ENCODE measurements around the gene GALNS.

Gene GALNS

DNA sequence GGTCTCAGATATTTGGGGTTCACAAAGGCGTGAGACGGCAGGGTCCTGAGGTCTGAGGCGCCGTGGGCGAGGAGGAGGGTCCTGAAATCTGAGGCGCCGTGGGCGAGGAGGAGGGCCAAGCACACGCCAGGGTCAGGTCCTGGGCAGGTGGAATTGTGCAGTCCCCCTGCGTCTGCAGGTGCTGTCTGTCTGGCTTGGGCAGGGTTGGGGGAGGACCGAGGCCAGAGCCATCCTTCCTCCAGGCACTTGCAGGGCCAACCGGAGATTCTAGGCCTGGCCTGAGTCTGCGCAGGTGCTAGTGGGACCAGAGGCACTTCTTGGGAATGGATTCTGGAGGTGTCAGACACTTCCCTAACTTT, 42.6 kb downstream of the GALNS start:
- Histone ChIP-seq H3K36me3 (ENCODE audit: low read length) (no peaks in the 10 kb centered on the region), H2AFZ (ENCODE audit: low read depth, low read length, severe bottlenecking) (no peak overlapping the region), H3K79me2 (ENCODE audit: insufficient read depth, low read length) (peaks cover 7% of the 10 kb centered on the region; the same call in 1 of the 2 replicates), H3K9me3 (ENCODE audit: insufficient read depth, low read length) (peaks cover 5% of the 10 kb centered on the region; the same call in 1 of the 2 replicates), H4K20me1 (ENCODE audit: low read depth, low read length) (no peaks in the 10 kb centered on the region), H3K4me3 (ENCODE audit: insufficient read depth, low read length, poor library complexity, severe bottlenecking) (no peak overlapping the region), H3K27ac (ENCODE audit: low read depth, low read length) (no peak overlapping the region), H3K9me2 (replicated peaks; ENCODE audit: insufficient read depth, low read length) (no peaks in the 10 kb centered on the region), H3K4me2 (ENCODE audit: low read depth, low read length, poor library complexity, severe bottlenecking) (no peak overlapping the region), H3K27me3 (ENCODE audit: low read length) (no peaks in the 10 kb centered on the region), H3F3A (ENCODE audit: insufficient read depth) (peaks cover 19% of the 10 kb centered on the region), H3K9ac (ENCODE audit: low read length) (no peak overlapping the region)
- TF ChIP-seq EZH2phosphoT487 (conservative IDR thresholded peaks at IDR 0.05; ENCODE audit: low read length): no peak

DNA sequence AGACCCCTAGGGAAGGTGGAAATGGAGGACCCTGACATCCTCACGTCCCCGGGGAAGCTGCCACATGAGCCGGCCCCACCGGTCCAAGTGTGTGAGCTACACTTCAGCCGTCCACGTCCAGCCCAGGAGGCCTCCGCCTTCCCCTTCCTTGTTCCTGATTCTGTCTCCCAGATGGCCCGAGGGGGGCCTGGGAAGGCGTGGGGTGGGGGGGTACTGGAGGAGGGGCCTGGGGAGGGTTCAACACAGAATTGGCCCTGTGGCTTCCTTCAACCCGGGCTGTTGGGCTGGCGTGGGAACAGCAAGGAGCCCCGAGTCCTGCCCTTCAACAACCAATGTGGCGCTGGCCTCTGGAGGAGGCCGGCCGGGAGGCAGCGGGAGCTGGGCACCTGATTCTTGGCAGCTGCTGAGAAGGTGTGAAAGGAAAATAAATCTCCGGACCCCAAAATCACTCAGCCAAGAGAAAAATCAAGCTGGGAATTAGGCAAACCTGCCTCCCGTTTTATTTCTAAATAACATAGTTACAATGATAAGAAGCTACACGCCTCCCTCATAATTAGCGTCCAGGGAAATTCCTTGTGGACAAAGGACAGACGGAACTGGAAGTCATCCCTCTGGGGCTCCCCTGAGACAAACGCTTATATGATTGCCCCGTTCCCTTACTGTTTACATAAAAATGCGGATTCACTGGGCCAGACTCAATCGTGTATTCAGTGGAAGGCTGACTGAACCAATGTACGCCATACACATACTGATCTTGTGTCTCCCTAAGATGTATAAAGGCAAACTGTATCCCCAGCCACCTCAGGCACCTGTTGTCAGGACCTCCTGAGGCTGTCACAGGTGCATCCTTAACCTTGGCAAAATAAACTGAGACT, 43.2 kb downstream of the GALNS start:
- H3K9ac ChIP-seq (ENCODE audit: low read length): no peak overlapping the region
- no peaks in the 10 kb centered on the region for H3K9me2 ChIP-seq (replicated peaks; ENCODE audit: insufficient read depth, low read length)
- H3K9me3 ChIP-seq (ENCODE audit: insufficient read depth, low read length): peaks cover 5% of the 10 kb centered on the region; the same call in 1 of the 2 replicates
- peaks cover 7% of the 10 kb centered on the region; the same call in 1 of the 2 replicates for H3K79me2 ChIP-seq (ENCODE audit: insufficient read depth, low read length)
- no peak overlapping the region for H3K27ac ChIP-seq (ENCODE audit: low read depth, low read length)
- H3K4me2 ChIP-seq (ENCODE audit: low read depth, low read length, poor library complexity, severe bottlenecking): no peak overlapping the region
- TF ChIP-seq EZH2phosphoT487 (conservative IDR thresholded peaks at IDR 0.05; ENCODE audit: low read length): no peak
- TF ChIP-seq, protein P1, sequence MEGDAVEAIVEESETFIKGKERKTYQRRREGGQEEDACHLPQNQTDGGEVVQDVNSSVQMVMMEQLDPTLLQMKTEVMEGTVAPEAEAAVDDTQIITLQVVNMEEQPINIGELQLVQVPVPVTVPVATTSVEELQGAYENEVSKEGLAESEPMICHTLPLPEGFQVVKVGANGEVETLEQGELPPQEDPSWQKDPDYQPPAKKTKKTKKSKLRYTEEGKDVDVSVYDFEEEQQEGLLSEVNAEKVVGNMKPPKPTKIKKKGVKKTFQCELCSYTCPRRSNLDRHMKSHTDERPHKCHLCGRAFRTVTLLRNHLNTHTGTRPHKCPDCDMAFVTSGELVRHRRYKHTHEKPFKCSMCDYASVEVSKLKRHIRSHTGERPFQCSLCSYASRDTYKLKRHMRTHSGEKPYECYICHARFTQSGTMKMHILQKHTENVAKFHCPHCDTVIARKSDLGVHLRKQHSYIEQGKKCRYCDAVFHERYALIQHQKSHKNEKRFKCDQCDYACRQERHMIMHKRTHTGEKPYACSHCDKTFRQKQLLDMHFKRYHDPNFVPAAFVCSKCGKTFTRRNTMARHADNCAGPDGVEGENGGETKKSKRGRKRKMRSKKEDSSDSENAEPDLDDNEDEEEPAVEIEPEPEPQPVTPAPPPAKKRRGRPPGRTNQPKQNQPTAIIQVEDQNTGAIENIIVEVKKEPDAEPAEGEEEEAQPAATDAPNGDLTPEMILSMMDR (IDR thresholded peaks at IDR 0.05; ENCODE audit: insufficient read depth, low read length, poor library complexity, severe bottlenecking): no peak
- H3F3A ChIP-seq (ENCODE audit: insufficient read depth): peaks cover 25% of the 10 kb centered on the region
- H4K20me1 ChIP-seq (ENCODE audit: low read depth, low read length): no peaks in the 10 kb centered on the region
- no peak overlapping the region for H2AFZ ChIP-seq (ENCODE audit: low read depth, low read length, severe bottlenecking)
- H3K36me3 ChIP-seq (ENCODE audit: low read length): no peaks in the 10 kb centered on the region
- H3K4me3 ChIP-seq (ENCODE audit: insufficient read depth, low read length, poor library complexity, severe bottlenecking): no peak overlapping the region
- no peaks in the 10 kb centered on the region for H3K27me3 ChIP-seq (ENCODE audit: low read length)

DNA sequence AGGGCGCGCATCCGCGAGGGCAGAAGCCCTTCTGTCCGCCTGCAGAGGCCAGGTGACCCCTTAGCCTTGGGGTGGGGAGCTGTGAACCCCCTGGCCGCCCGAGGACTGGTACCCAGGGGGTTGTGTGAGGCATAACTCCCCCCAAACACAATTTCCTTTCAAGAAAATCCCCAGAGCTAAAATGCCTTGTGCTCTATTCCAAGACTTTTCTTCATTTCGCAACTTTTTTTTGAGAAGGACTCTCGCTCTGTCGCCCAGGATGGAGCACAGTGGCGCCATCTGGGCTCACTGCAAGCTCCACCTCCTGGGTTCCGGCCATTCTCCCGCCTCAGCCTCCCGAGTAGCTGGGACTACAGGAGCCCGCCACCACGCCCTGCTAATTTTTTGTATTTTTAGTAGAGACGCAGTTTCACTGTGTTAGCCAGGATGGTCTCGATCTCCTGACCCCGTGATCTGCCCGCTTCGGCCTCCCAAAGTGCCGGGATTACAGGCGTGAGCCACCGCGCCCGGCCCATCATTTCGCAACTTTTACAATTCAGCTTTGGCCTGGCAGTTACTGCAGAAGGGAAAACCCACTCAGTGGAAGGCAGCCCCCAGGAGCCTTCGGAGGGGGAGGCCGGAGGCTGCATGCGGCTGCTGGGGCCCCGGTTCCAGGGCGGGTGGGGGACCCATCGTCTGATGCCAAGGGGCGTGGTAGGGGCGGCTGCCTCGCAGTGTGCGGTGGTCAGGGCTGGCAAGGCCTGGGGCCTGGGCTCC, 44.1 kb downstream of the GALNS start:
- Histone ChIP-seq H3K36me3 (ENCODE audit: low read length) (no peaks in the 10 kb centered on the region), H3F3A (ENCODE audit: insufficient read depth) (peaks cover 32% of the 10 kb centered on the region), H3K27ac (ENCODE audit: low read depth, low read length) (no peak overlapping the region), H3K9ac (ENCODE audit: low read length) (no peak overlapping the region), H3K4me2 (ENCODE audit: low read depth, low read length, poor library complexity, severe bottlenecking) (no peak overlapping the region), H3K4me3 (ENCODE audit: insufficient read depth, low read length, poor library complexity, severe bottlenecking) (no peak overlapping the region), H3K27me3 (ENCODE audit: low read length) (no peaks in the 10 kb centered on the region), H3K79me2 (ENCODE audit: insufficient read depth, low read length) (peaks cover 7% of the 10 kb centered on the region; the same call in 1 of the 2 replicates), H4K20me1 (ENCODE audit: low read depth, low read length) (no peaks in the 10 kb centered on the region), H3K9me3 (ENCODE audit: insufficient read depth, low read length) (peaks cover 5% of the 10 kb centered on the region; the same call in 1 of the 2 replicates), H2AFZ (ENCODE audit: low read depth, low read length, severe bottlenecking) (no peak overlapping the region), H3K9me2 (replicated peaks; ENCODE audit: insufficient read depth, low read length) (no peaks in the 10 kb centered on the region)
- TF ChIP-seq EZH2phosphoT487 (conservative IDR thresholded peaks at IDR 0.05; ENCODE audit: low read length): no peak
- TF ChIP-seq, protein P1 (IDR thresholded peaks at IDR 0.05; ENCODE audit: insufficient read depth, low read length, poor library complexity, severe bottlenecking): no peak

Data from SU-DHL-6 (cell line).